GM23338 (cell line): ENCODE results near the gene GCHFR. TPM values are rescaled to one million over a fixed set of nuclear protein-coding genes. Genes with fewer than 3 reads are reported as not detected.
A peak's percentile ranks its signal among the peaks of the same experiment; 100 is the strongest.

Experiments used
- ATAC-seq: fragments of 200-7000 bp; cut with Tn5 transposase; 3 replicates; pipeline ENCODE4 v1.9.1; 2020
- DNase-seq: peaks from one replicate; pipeline ENCODE4 v3.0.0-alpha.2; 2015; ENCODE audit warnings: low spot score
- H2AFZ ChIP-seq: fragments of 200-600 bp; sonication (generic); 2 replicates; pipeline ENCODE4 v1.8.0; 2016; ENCODE audit warnings: antibody characterized with exemption, mild to moderate bottlenecking, moderate library complexity
- H3F3A ChIP-seq: fragments of 200-600 bp; sonication (generic); replicated peaks from 2 replicates; pipeline ENCODE4 v1.8.0; 2017; ENCODE audit warnings: antibody characterized with exemption, mixed run types, low read depth
- H3K27ac ChIP-seq: fragments of 200-600 bp; sonication (generic); 2 replicates; pipeline ENCODE4 v1.6.1; 2016; ENCODE audit warnings: low read depth
- H3K27me3 ChIP-seq: fragments of 200-600 bp; sonication (generic); 2 replicates; pipeline ENCODE4 v1.8.0; 2016; ENCODE audit warnings: mild to moderate bottlenecking, mixed run types, moderate library complexity; ENCODE audit not compliant: insufficient read depth
- H3K36me3 ChIP-seq: fragments of 200-600 bp; sonication (generic); 2 replicates; pipeline ENCODE4 v1.8.0; 2016; ENCODE audit warnings: mild to moderate bottlenecking; ENCODE audit not compliant: insufficient read depth
- H3K4me1 ChIP-seq: fragments of 200-600 bp; sonication (generic); 2 replicates; pipeline ENCODE4 v1.8.0; 2016; ENCODE audit warnings: mild to moderate bottlenecking, moderate library complexity; ENCODE audit not compliant: insufficient read depth
- H3K4me2 ChIP-seq: fragments of 200-600 bp; sonication (generic); 2 replicates; pipeline ENCODE4 v1.7.1; 2017; ENCODE audit warnings: mixed run types
- H3K4me3 ChIP-seq: fragments of 200-600 bp; sonication (generic); 2 replicates; pipeline ENCODE4 v1.6.1; 2016; ENCODE audit warnings: mixed run types
- H3K79me2 ChIP-seq: fragments of 200-600 bp; sonication (generic); replicated peaks from 2 replicates; pipeline ENCODE4 v1.8.0; 2017; ENCODE audit warnings: mild to moderate bottlenecking; ENCODE audit not compliant: insufficient read depth
- H3K9me2 ChIP-seq: fragments of 200-600 bp; sonication (generic); 2 replicates; pipeline ENCODE4 v1.8.0; 2017; ENCODE audit not compliant: insufficient read depth
- H4K20me1 ChIP-seq: fragments of 200-600 bp; sonication (generic); replicated peaks from 2 replicates; pipeline ENCODE4 v1.8.0; 2017; ENCODE audit warnings: mild to moderate bottlenecking; ENCODE audit not compliant: insufficient read depth
- H3K27ac Mint-ChIP-seq: 2 replicates; pipeline ENCODE4 v1.8.0; 2020; ENCODE audit warnings: inconsistent platforms, mild to moderate bottlenecking, moderate library complexity, mixed read lengths
- H3K27me3 Mint-ChIP-seq: 3 replicates; pipeline ENCODE4 v1.8.0; 2022; ENCODE audit warnings: low read depth, mild to moderate bottlenecking, moderate library complexity, mixed read lengths, inconsistent platforms; ENCODE audit not compliant: insufficient read depth, poor library complexity
- H3K36me3 Mint-ChIP-seq: 3 replicates; pipeline ENCODE4 v1.8.0; 2021; ENCODE audit warnings: low read depth, mild to moderate bottlenecking, inconsistent platforms, moderate library complexity, mixed read lengths
- H3K4me1 Mint-ChIP-seq: 3 replicates; pipeline ENCODE4 v1.8.0; 2020; ENCODE audit warnings: mild to moderate bottlenecking, inconsistent platforms, mixed read lengths
- H3K4me3 Mint-ChIP-seq: 3 replicates; pipeline ENCODE4 v1.8.0; 2021; ENCODE audit warnings: moderate library complexity, mild to moderate bottlenecking, inconsistent platforms, mixed read lengths
- H3K9me3 Mint-ChIP-seq: 3 replicates; pipeline ENCODE4 v1.8.0; 2020; ENCODE audit warnings: moderate library complexity, mild to moderate bottlenecking, inconsistent platforms, mixed read lengths
- CREB1 ChIP-seq: fragments of 250-450 bp; sonication (Bioruptor Pico); IDR thresholded peaks from 2 replicates; pipeline ENCODE4 v1.5.0; 2020; ENCODE audit warnings: low read depth, mild to moderate bottlenecking, moderate library complexity
- CTCF ChIP-seq, 2 experiments: fragments of 200-600 bp in 1 of 2; sonication (generic) in 1 of 2; conservative IDR thresholded peaks; 2 replicates each; pipeline versions ENCODE4 v1.5.1 to v1.6.1; 2016 to 2017; ENCODE audit warnings: antibody characterized with exemption in 2 of 2, low read depth in 2 of 2, mild to moderate bottlenecking in 2 of 2, moderate library complexity in 1 of 2
- ETS1 ChIP-seq: IDR thresholded peaks from 2 replicates; pipeline ENCODE4 v1.6.1; 2016; ENCODE audit warnings: antibody characterized with exemption
- EZH2 ChIP-seq: fragments of 200-600 bp; sonication (generic); IDR thresholded peaks from one replicate; pipeline ENCODE4 v1.8.0; 2017; ENCODE audit warnings: antibody characterized with exemption, mild to moderate bottlenecking, low read depth; ENCODE audit not compliant: unreplicated experiment
- POLR2AphosphoS5 ChIP-seq: IDR thresholded peaks from 2 replicates; pipeline ENCODE4 v1.6.1; 2016; ENCODE audit warnings: antibody characterized with exemption, low read depth
- STAT1 ChIP-seq: IDR thresholded peaks from one replicate; pipeline ENCODE4 v1.6.1; 2016; ENCODE audit warnings: antibody characterized with exemption; ENCODE audit not compliant: unreplicated experiment
- ZNF331 ChIP-seq: fragments of 250-450 bp; sonication (Bioruptor Pico); IDR thresholded peaks from 2 replicates; pipeline ENCODE4 v1.5.0; 2020; ENCODE audit warnings: low read depth, mild to moderate bottlenecking, moderate library complexity
- ZNF462 ChIP-seq: fragments of 250-450 bp; sonication (Bioruptor Pico); IDR thresholded peaks from 2 replicates; pipeline ENCODE4 v1.5.0; 2020; ENCODE audit warnings: mild to moderate bottlenecking, moderate library complexity
- polyA plus RNA-seq: library from polyadenylated mRNA; unstranded; fragments of >200 nt; fragmentation: Nextera tagmentation; extraction: Ambion mirVana; gene quantifications from 2 replicates; pipeline ENCODE4 v1.2.1, GENCODE V29; 2016
- total RNA-seq: library from RNA; depleted of rRNA; stranded (reverse); fragments of >200 nt; shearing (Covaris generic); gene quantifications from 2 replicates; pipeline ENCODE4 v1.2.3, GENCODE V29; 2014

The GCHFR gene
- total and polyA plus RNA-seq, 2 experiments from 2014 or later, result 38.9 to 44.2 TPM

- TF ChIP-seq STAT1, result no peak
- Mint-ChIP-seq H3K27ac (peak overlapping the region; percentile 44), H3K9me3 (no peaks in the 10 kb centered on the region), H3K4me1 (peaks cover 16% of the 10 kb centered on the region), H3K36me3 (peaks cover 2% of the 10 kb centered on the region; the same call in 1 of the 3 replicates), H3K27me3 (peaks cover 14% of the 10 kb centered on the region), H3K4me3 (peak overlapping the region; percentile 99)
- peak overlapping the region; percentile 94 for H3K4me3 ChIP-seq
- peak overlapping the region; percentile 100 for H2AFZ ChIP-seq
- H3K79me2 ChIP-seq, result peaks cover 22% of the 10 kb centered on the region
- DNase-seq (no peak), ATAC-seq (no peak)
- no peaks in the 10 kb centered on the region for H3K9me2 ChIP-seq
- no peaks in the 10 kb centered on the region for H3K27me3 ChIP-seq
- H3K4me1 ChIP-seq, result peaks cover 8% of the 10 kb centered on the region; the same call in 1 of the 2 replicates
- peak overlapping the region; percentile 92 for H3K4me2 ChIP-seq
- no peaks in the 10 kb centered on the region for H3K36me3 ChIP-seq
- H3F3A ChIP-seq, result peaks cover 8% of the 10 kb centered on the region; the same call in 1 of the 2 replicates
- H4K20me1 ChIP-seq, result peaks cover 2% of the 10 kb centered on the region; the same call in 1 of the 2 replicates
- H3K27ac ChIP-seq, result 0 out of 2 replicates have a peak overlapping the region, but pooled peaks have one; percentile 57
Observed at GRCh38 chr15:40806672-40807027, 42.8 kb downstream of the GCHFR start.

- H3K27me3 ChIP-seq, result no peaks in the 10 kb centered on the region
- ATAC-seq (peak; percentile 98), DNase-seq (peak; percentile 100)
- H2AFZ ChIP-seq, result peak within 1 kb of the TSS; percentile 100
- peak within 1 kb of the TSS; percentile 57; the same call in 1 of the 2 replicates for H3K27ac ChIP-seq
- peak within 1 kb of the TSS; percentile 97 for H3K27ac Mint-ChIP-seq
- H3K4me3 ChIP-seq, result peak within 1 kb of the TSS; percentile 94
- H3K4me2 ChIP-seq, result peak within 1 kb of the TSS; percentile 92
- no peaks in the 10 kb centered on the region for H3K36me3 ChIP-seq
- peaks cover 22% of the 10 kb centered on the region for H3K79me2 ChIP-seq
- peaks cover 13% of the 10 kb centered on the region for H3K27me3 Mint-ChIP-seq
- H3K9me2 ChIP-seq, result no peaks in the 10 kb centered on the region
- no peaks in the 10 kb centered on the region for H3K9me3 Mint-ChIP-seq
- H3K4me1 Mint-ChIP-seq, result peaks cover 16% of the 10 kb centered on the region
- H4K20me1 ChIP-seq, result no peaks in the 10 kb centered on the region; the same call in 1 of the 2 replicates
- peaks cover 8% of the 10 kb centered on the region; the same call in 1 of the 2 replicates for H3F3A ChIP-seq
- no peaks in the 10 kb centered on the region; the same call in 2 of the 3 replicates for H3K36me3 Mint-ChIP-seq
- H3K4me3 Mint-ChIP-seq, result peak within 1 kb of the TSS; percentile 99
- H3K4me1 ChIP-seq, result peaks cover 8% of the 10 kb centered on the region; the same call in 1 of the 2 replicates
- no peak for TF ChIP-seq CTCF (conservative IDR thresholded peaks at IDR 0.05; ENCODE audit: low read depth in 2 of 2)
- TF ChIP-seq ZNF462 (CRISPR knock-in tag), result no peak
- TF ChIP-seq ETS1, result peak; percentile 98
- TF ChIP-seq CREB1, result peak; percentile 80
- TF ChIP-seq EZH2, result no peak
- no peak for TF ChIP-seq ZNF331
- TF ChIP-seq POLR2AphosphoS5, result peak; percentile 74
Observed at GRCh38 chr15:40807028-40807887, 43.4 kb downstream of the GCHFR start, which contains the start of the genes DNAJC17 and ZFYVE19. Gene DNAJC17 (minus strand): TSS chr15:40807473. CDS start chr15:40807446, 27 bp downstream. Gene ZFYVE19 (plus strand): TSS chr15:40807089. CDS start chr15:40807590, 501 bp downstream.
